WTC11 (cell line): ENCODE measurements around the gene S100A8.

Experiments used
- CREM ChIP-seq: sonication (generic); formaldehyde crosslinking; IDR thresholded peaks from 2 replicates; pipeline ENCODE4 v1.8.1; 2022; ENCODE audit warnings: mild to moderate bottlenecking, missing genetic modification reagents, moderate library complexity
- ESRRA ChIP-seq: sonication (generic); formaldehyde crosslinking; IDR thresholded peaks from 2 replicates; pipeline ENCODE4 v1.8.1; 2022; ENCODE audit warnings: mild to moderate bottlenecking, missing genetic modification reagents, borderline replicate concordance
- HMGXB4 ChIP-seq: sonication (generic); formaldehyde crosslinking; IDR thresholded peaks from 2 replicates; pipeline ENCODE4 v1.8.1; 2023; ENCODE audit warnings: mild to moderate bottlenecking, moderate library complexity, missing genetic modification reagents
- IRF2 ChIP-seq: sonication (generic); formaldehyde crosslinking; IDR thresholded peaks from 2 replicates; pipeline ENCODE4 v1.8.0; 2022; ENCODE audit warnings: low read depth, missing genetic modification reagents, borderline replicate concordance
- MLX ChIP-seq: sonication (generic); formaldehyde crosslinking; IDR thresholded peaks from 2 replicates; pipeline ENCODE4 v1.8.1; 2023; ENCODE audit warnings: mild to moderate bottlenecking, missing genetic modification reagents, moderate library complexity
- NFE2L1 ChIP-seq: sonication (generic); formaldehyde crosslinking; IDR thresholded peaks from 2 replicates; pipeline ENCODE4 v1.8.1; 2023; ENCODE audit warnings: missing genetic modification reagents
- NR3C1 ChIP-seq: sonication (generic); formaldehyde crosslinking; conservative IDR thresholded peaks from 2 replicates; pipeline ENCODE4 v1.8.1; 2023; ENCODE audit warnings: low read depth, mild to moderate bottlenecking, missing genetic modification reagents
- PREB ChIP-seq: sonication (generic); formaldehyde crosslinking; IDR thresholded peaks from 2 replicates; pipeline ENCODE4 v1.8.1; 2022; ENCODE audit warnings: mild to moderate bottlenecking, missing genetic modification reagents, moderate library complexity, borderline replicate concordance
- TF ChIP-seq, protein P1 (sequence below): fragments of 200-600 bp; IDR thresholded peaks from 2 replicates; pipeline ENCODE4 v1.8.0; 2022; ENCODE audit warnings: antibody characterized with exemption
- TF ChIP-seq, protein P2 (sequence below): sonication (generic); formaldehyde crosslinking; IDR thresholded peaks from 2 replicates; pipeline ENCODE4 v1.8.1; 2022; ENCODE audit warnings: low read depth, mild to moderate bottlenecking, moderate library complexity, missing genetic modification reagents, borderline replicate concordance
- TF ChIP-seq, protein P3 (sequence below): sonication (generic); formaldehyde crosslinking; IDR thresholded peaks from 2 replicates; pipeline ENCODE4 v1.8.1; 2023; ENCODE audit warnings: mild to moderate bottlenecking, missing genetic modification reagents, moderate library complexity
- TF ChIP-seq, protein P4 (sequence below): fragments of 250-450 bp; sonication (Bioruptor Pico); IDR thresholded peaks from 2 replicates; pipeline ENCODE4 v1.9.0; 2021; ENCODE audit warnings: mild to moderate bottlenecking

DNA sequence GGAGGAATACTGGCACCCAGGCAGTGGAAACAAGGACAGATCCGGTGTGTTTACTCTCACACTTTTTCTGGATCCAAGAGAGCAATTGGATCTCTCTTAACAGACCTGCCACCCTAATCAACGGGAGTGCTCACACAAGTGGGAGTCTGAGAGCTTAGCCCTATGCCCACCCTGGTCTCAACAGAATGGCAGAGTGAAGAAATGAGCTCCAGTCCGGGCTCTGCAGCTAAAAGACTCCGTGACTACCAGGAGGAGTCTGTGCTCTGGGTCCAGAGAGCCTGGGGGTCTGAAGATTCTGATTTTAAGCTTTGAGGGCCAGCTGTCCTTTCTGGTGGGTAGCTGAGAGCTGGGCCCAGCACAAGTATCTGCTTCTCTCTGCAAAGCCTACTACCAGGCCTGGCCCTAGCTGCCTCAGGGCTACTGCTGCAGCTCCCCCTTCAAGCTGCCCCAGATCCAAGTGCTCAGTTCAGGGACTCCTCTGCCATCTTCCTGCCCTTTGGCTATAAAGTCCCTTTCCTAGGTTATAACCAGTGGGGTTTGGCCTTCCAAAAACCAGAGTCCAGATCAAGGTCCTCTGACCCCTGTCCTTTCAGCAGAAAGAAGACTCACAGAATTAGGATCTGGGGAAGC lies 29.3 kb downstream of the S100A8 start:
- TF ChIP-seq, protein P1, sequence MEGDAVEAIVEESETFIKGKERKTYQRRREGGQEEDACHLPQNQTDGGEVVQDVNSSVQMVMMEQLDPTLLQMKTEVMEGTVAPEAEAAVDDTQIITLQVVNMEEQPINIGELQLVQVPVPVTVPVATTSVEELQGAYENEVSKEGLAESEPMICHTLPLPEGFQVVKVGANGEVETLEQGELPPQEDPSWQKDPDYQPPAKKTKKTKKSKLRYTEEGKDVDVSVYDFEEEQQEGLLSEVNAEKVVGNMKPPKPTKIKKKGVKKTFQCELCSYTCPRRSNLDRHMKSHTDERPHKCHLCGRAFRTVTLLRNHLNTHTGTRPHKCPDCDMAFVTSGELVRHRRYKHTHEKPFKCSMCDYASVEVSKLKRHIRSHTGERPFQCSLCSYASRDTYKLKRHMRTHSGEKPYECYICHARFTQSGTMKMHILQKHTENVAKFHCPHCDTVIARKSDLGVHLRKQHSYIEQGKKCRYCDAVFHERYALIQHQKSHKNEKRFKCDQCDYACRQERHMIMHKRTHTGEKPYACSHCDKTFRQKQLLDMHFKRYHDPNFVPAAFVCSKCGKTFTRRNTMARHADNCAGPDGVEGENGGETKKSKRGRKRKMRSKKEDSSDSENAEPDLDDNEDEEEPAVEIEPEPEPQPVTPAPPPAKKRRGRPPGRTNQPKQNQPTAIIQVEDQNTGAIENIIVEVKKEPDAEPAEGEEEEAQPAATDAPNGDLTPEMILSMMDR = no peak
- no peak for TF ChIP-seq PREB (CRISPR knock-in tag)
- TF ChIP-seq HMGXB4 (CRISPR knock-in tag) = no peak
- TF ChIP-seq ESRRA = no peak
- TF ChIP-seq IRF2 (CRISPR knock-in tag) = no peak
- TF ChIP-seq, protein P2, sequence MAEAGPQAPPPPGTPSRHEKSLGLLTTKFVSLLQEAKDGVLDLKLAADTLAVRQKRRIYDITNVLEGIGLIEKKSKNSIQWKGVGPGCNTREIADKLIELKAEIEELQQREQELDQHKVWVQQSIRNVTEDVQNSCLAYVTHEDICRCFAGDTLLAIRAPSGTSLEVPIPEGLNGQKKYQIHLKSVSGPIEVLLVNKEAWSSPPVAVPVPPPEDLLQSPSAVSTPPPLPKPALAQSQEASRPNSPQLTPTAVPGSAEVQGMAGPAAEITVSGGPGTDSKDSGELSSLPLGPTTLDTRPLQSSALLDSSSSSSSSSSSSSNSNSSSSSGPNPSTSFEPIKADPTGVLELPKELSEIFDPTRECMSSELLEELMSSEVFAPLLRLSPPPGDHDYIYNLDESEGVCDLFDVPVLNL (CRISPR knock-in tag) = no peak
- no peak for TF ChIP-seq MLX
- TF ChIP-seq, protein P3, sequence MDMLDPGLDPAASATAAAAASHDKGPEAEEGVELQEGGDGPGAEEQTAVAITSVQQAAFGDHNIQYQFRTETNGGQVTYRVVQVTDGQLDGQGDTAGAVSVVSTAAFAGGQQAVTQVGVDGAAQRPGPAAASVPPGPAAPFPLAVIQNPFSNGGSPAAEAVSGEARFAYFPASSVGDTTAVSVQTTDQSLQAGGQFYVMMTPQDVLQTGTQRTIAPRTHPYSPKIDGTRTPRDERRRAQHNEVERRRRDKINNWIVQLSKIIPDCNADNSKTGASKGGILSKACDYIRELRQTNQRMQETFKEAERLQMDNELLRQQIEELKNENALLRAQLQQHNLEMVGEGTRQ (CRISPR knock-in tag) = no peak
- TF ChIP-seq, protein P4, sequence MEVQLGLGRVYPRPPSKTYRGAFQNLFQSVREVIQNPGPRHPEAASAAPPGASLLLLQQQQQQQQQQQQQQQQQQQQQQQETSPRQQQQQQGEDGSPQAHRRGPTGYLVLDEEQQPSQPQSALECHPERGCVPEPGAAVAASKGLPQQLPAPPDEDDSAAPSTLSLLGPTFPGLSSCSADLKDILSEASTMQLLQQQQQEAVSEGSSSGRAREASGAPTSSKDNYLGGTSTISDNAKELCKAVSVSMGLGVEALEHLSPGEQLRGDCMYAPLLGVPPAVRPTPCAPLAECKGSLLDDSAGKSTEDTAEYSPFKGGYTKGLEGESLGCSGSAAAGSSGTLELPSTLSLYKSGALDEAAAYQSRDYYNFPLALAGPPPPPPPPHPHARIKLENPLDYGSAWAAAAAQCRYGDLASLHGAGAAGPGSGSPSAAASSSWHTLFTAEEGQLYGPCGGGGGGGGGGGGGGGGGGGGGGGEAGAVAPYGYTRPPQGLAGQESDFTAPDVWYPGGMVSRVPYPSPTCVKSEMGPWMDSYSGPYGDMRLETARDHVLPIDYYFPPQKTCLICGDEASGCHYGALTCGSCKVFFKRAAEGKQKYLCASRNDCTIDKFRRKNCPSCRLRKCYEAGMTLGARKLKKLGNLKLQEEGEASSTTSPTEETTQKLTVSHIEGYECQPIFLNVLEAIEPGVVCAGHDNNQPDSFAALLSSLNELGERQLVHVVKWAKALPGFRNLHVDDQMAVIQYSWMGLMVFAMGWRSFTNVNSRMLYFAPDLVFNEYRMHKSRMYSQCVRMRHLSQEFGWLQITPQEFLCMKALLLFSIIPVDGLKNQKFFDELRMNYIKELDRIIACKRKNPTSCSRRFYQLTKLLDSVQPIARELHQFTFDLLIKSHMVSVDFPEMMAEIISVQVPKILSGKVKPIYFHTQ (CRISPR knock-in tag) = no peak
- TF ChIP-seq NR3C1 (CRISPR knock-in tag) = no peak
- TF ChIP-seq CREM (CRISPR knock-in tag) = no peak
- no peak for TF ChIP-seq NFE2L1 (CRISPR knock-in tag)
